LNCaP clone FGC (cell line): ENCODE measurements around the gene SRA1.
"Not testable (repeated sequence)": the region's sequence is repeated elsewhere in the genome, so short reads cannot be mapped to it uniquely, and the experiment has no call there.

ENCODE experiments used
- DNase-seq: peaks from one replicate; pipeline ENCODE4 v3.0.0-alpha.2; 2011; ENCODE audit warnings: low read depth
- H3K4me3 ChIP-seq: 2 replicates; pipeline ENCODE4 v1.5.1; 2011; ENCODE audit warnings: mild to moderate bottlenecking, low read depth, low read length, control low read depth
- TF ChIP-seq, protein P1 (sequence below): IDR thresholded peaks from 2 replicates; pipeline ENCODE4 v1.5.1; 2012; ENCODE audit warnings: mild to moderate bottlenecking; ENCODE audit not compliant: control insufficient read depth, insufficient read depth; ENCODE audit errors: extremely low read depth

SRA1 gene

GRCh38 chr5:140557136-140557805 is at the start of gene SRA1:
TSS of gene SRA1 (minus strand) at chr5:140557473. CDS start at chr5:140557452, 21 bp downstream.
- DNase-seq: peak; percentile 61
- H3K4me3 ChIP-seq: peak within 1 kb of the TSS; percentile 81
- TF ChIP-seq, protein P1, sequence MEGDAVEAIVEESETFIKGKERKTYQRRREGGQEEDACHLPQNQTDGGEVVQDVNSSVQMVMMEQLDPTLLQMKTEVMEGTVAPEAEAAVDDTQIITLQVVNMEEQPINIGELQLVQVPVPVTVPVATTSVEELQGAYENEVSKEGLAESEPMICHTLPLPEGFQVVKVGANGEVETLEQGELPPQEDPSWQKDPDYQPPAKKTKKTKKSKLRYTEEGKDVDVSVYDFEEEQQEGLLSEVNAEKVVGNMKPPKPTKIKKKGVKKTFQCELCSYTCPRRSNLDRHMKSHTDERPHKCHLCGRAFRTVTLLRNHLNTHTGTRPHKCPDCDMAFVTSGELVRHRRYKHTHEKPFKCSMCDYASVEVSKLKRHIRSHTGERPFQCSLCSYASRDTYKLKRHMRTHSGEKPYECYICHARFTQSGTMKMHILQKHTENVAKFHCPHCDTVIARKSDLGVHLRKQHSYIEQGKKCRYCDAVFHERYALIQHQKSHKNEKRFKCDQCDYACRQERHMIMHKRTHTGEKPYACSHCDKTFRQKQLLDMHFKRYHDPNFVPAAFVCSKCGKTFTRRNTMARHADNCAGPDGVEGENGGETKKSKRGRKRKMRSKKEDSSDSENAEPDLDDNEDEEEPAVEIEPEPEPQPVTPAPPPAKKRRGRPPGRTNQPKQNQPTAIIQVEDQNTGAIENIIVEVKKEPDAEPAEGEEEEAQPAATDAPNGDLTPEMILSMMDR: no peak

DNA sequence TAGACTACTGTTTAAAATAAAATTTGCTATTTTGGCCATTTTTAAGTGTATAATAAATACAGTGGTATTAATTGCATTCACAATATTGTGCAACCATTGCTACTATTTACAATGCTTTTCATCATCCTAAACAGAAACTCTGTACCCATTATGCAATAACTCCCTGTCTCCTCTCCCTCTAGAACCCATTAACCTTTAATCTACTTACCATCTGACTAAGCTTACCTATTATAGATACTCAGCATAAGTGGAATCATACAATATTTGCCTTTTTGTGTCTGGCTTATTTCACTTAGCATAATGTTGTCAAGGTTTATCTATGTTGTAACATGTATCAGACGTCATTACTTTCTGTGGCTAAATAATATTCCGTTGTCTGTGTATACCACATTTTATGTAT is 49.8 kb upstream of the SRA1 start:
- TF ChIP-seq, protein P1: no peak
- H3K4me3 ChIP-seq: no peak overlapping the region
- no peak for DNase-seq

- H3K4me3 ChIP-seq: no peak overlapping the region
- TF ChIP-seq, protein P1: no peak
- no peak for DNase-seq
Observed at GRCh38 chr5:140605879-140606278, 48.6 kb upstream of the SRA1 start.

GRCh38 chr5:140603734-140604133 is 46.5 kb upstream of the SRA1 start:
- DNase-seq: no peak
- no peak overlapping the region for H3K4me3 ChIP-seq
- TF ChIP-seq, protein P1: no peak

GRCh38 chr5:140603446-140603698 is 46.1 kb upstream of the SRA1 start:
- not testable (repeated sequence) for DNase-seq, H3K4me3 ChIP-seq

- H3K4me3 ChIP-seq: no peak overlapping the region
- no peak for DNase-seq
- TF ChIP-seq, protein P1: no peak
Observed at GRCh38 chr5:140602147-140602546, 44.9 kb upstream of the SRA1 start.

- TF ChIP-seq, protein P1: no peak
- DNase-seq: no peak
- no peak overlapping the region for H3K4me3 ChIP-seq
Observed at GRCh38 chr5:140600096-140600495, 42.8 kb upstream of the SRA1 start.
